Measurements from ENCODE around the gene ASB17.

- TF ChIP-seq CTCF (IDR thresholded peaks at IDR 0.05; ENCODE audit: low read length) (no peak), EZH2 (optimal IDR thresholded peaks at IDR 0.05; ENCODE audit: low read depth, low read length) (no peak), EZH2phosphoT487 (IDR thresholded peaks at IDR 0.05; ENCODE audit: low read length) (no peak)
These were observed 15.4 kb downstream of the ASB17 start for GRCh38 chr1:75916834-75917233.

All from MM.1S (cell line).